Endothelial cell of umbilical vein (primary cell): ENCODE measurements around the gene JAGN1. TPM values are rescaled to one million over a fixed set of nuclear protein-coding genes. Genes with fewer than 3 reads are reported as not detected.

Experiments used
- BruUV-seq: library from RNA; stranded (reverse); fragments of 400-500 nt; replicated peaks from 2 replicates; lab custom pipeline; 2021; lab: Mats Ljungman, UMichigan
- CTCF ChIA-PET: fragments of 300-600, 350-600 bp; sonication (Branson Sonifier 250); formaldehyde crosslinking; loops from one replicate; lab custom pipeline; 2021; ENCODE audit warnings: antibody characterized with exemption, inconsistent platforms; lab: Charles Lee
- POLR2A ChIA-PET: fragments of 300-600, 350-600 bp; sonication (Branson Sonifier 250); formaldehyde crosslinking; loops from one replicate; lab custom pipeline; 2021; ENCODE audit warnings: antibody characterized with exemption, inconsistent platforms; lab: Charles Lee
- DNase-seq: peaks from one replicate; pipeline ENCODE4 v3.0.0-alpha.2; 2011; ENCODE audit warnings: low read depth, low spot score
- FAIRE-seq: peaks from 2 replicates; lab custom pipeline; 2011; peaks lifted over from hg19 to GRCh38; lab: Jason Lieb, UNC
- H2AFZ ChIP-seq: 2 replicates; pipeline ENCODE4 v1.6.0; 2012; ENCODE audit warnings: low read depth, low read length, control low read depth, inconsistent platforms
- H3K27ac ChIP-seq: 2 replicates; pipeline ENCODE4 v1.5.1; 2011; ENCODE audit warnings: low read depth, mild to moderate bottlenecking, control low read depth, low read length, moderate library complexity; ENCODE audit not compliant: insufficient read depth
- H3K27me3 ChIP-seq, 2 experiments: 2 replicates each; pipeline versions ENCODE4 v1.6.0 to v1.6.1; 2011; ENCODE audit warnings: low read length in 2 of 2, mixed read lengths in 1 of 2; ENCODE audit not compliant: control insufficient read depth in 2 of 2, insufficient read depth in 2 of 2
- H3K36me3 ChIP-seq, 2 experiments: 2 replicates in 1 of 2; 3 replicates in 1 of 2; pipeline ENCODE4 v1.5.1; 2011; ENCODE audit warnings: low read length in 2 of 2, mild to moderate bottlenecking in 1 of 2, moderate library complexity in 1 of 2; ENCODE audit not compliant: control insufficient read depth in 2 of 2, insufficient read depth in 2 of 2; ENCODE audit errors: extremely low read depth in 1 of 2
- H3K4me1 ChIP-seq: 3 replicates; pipeline ENCODE4 v1.5.1; 2011; ENCODE audit warnings: mild to moderate bottlenecking, low read length; ENCODE audit not compliant: control insufficient read depth, insufficient read depth; ENCODE audit errors: extremely low read depth
- H3K4me2 ChIP-seq: 2 replicates; pipeline ENCODE4 v1.6.1; 2011; ENCODE audit warnings: low read length, control low read depth, mixed read lengths; ENCODE audit not compliant: insufficient read depth
- H3K4me3 ChIP-seq, 3 experiments: fragments of 200-600 bp in 1 of 3; sonication (generic), shearing (Covaris generic) in 1 of 3; replicated peaks in 1 of 3; 2 replicates each; pipeline ENCODE4 v1.5.1; 2011 to 2016; ENCODE audit warnings: control low read depth in 3 of 3, low read length in 3 of 3, mild to moderate bottlenecking in 2 of 3, inconsistent platforms in 1 of 3, low read depth in 1 of 3, moderate library complexity in 1 of 3; ENCODE audit not compliant: insufficient read depth in 1 of 3
- H3K79me2 ChIP-seq: 2 replicates; pipeline ENCODE4 v1.6.0; 2012; ENCODE audit warnings: low read length, inconsistent platforms; ENCODE audit not compliant: control insufficient read depth, insufficient read depth
- H3K9ac ChIP-seq: replicated peaks from 2 replicates; pipeline ENCODE3; 2011; ENCODE audit warnings: low read length, control low read depth; ENCODE audit not compliant: insufficient read depth; ENCODE audit errors: extremely low read depth
- H3K9me1 ChIP-seq: replicated peaks from 3 replicates; pipeline ENCODE4 v1.6.0; 2011; ENCODE audit warnings: mild to moderate bottlenecking, low read length; ENCODE audit not compliant: control insufficient read depth, insufficient read depth; ENCODE audit errors: extremely low read depth
- H3K9me3 ChIP-seq: replicated peaks from 2 replicates; pipeline ENCODE4 v1.5.1; 2012; ENCODE audit warnings: low read length, inconsistent platforms; ENCODE audit not compliant: control insufficient read depth, insufficient read depth
- H4K20me1 ChIP-seq: replicated peaks from 2 replicates; pipeline ENCODE3; 2011; ENCODE audit warnings: mild to moderate bottlenecking, low read length; ENCODE audit not compliant: control insufficient read depth, insufficient read depth; ENCODE audit errors: extremely low read depth
- CTCF ChIP-seq, 2 donors: IDR thresholded peaks; 1 replicate in 1 of 2; 2 replicates in 1 of 2; pipeline ENCODE4 v1.5.1; 2011; ENCODE audit warnings: low read length in 2 of 2, mild to moderate bottlenecking in 2 of 2, moderate library complexity in 2 of 2, control low read depth in 1 of 2, inconsistent platforms in 1 of 2, low read depth in 1 of 2; ENCODE audit not compliant: insufficient read depth in 1 of 2; ENCODE audit errors: extremely low read depth in 1 of 2
- EZH2 ChIP-seq: IDR thresholded peaks from 2 replicates; pipeline ENCODE4 v1.6.1; 2012; ENCODE audit warnings: borderline replicate concordance, low read depth, mild to moderate bottlenecking, moderate library complexity, low read length, inconsistent platforms; ENCODE audit not compliant: severe bottlenecking
- FOS ChIP-seq: IDR thresholded peaks from 2 replicates; pipeline ENCODE4 v1.6.1; 2011; ENCODE audit warnings: mild to moderate bottlenecking, low read length, moderate library complexity, borderline replicate concordance; ENCODE audit not compliant: insufficient read depth
- GATA2 ChIP-seq: IDR thresholded peaks from 2 replicates; pipeline ENCODE4 v1.7.0; 2011; ENCODE audit warnings: low read depth, mild to moderate bottlenecking, moderate library complexity, mixed read lengths, low read length; ENCODE audit not compliant: insufficient read length, insufficient read depth
- JUN ChIP-seq: IDR thresholded peaks from 2 replicates; pipeline ENCODE4 v1.6.1; 2011; ENCODE audit warnings: borderline replicate concordance, low read depth; ENCODE audit not compliant: insufficient read length, insufficient read depth
- MAX ChIP-seq: IDR thresholded peaks from 2 replicates; pipeline ENCODE4 v1.6.1; 2011; ENCODE audit not compliant: insufficient read depth, insufficient read length
- MYC ChIP-seq: IDR thresholded peaks from one replicate; pipeline ENCODE4 v1.6.1; 2011; ENCODE audit warnings: mild to moderate bottlenecking, low read depth, low read length
- POLR2A ChIP-seq: IDR thresholded peaks from 2 replicates; pipeline ENCODE4 v1.6.1; 2012; ENCODE audit warnings: low read depth, mild to moderate bottlenecking, control low read depth, low read length
- POLR2AphosphoS5 ChIP-seq: IDR thresholded peaks from 2 replicates; pipeline ENCODE4 v1.6.1; 2012; ENCODE audit warnings: low read depth, mild to moderate bottlenecking, control low read depth, low read length, moderate library complexity; ENCODE audit not compliant: insufficient read depth
- dilution Hi-C: fragments of 300-500 bp; cut with MboI; formaldehyde crosslinking; loops from one replicate; pipeline ENCODE4 v1.15.0; 2019; ENCODE audit warnings: low sequenced_read_pairs; ENCODE audit not compliant: extremely low pct_ligation_motif_present
- intact Hi-C: fragments of 100-400 bp; cut with micrococcal nuclease; formaldehyde crosslinking; loops from one replicate; pipeline ENCODE4 v1.10.0; 2022
- polyA plus RNA-seq, 4 experiments: library from polyadenylated mRNA; depleted of rRNA in 3 of 4; stranded (reverse) in 3 of 4; unstranded in 1 of 4; fragments of >200 nt; gene quantifications; 2 replicates each; pipeline versions ENCODE4 v1.2.1 to v1.2.3, GENCODE V29; 2011 to 2012; ENCODE audit warnings: missing spikeins in 1 of 4
- total RNA-seq: library from RNA; stranded (reverse); gene quantifications from 2 replicates; pipeline ENCODE4 v1.2.3, GENCODE V29; 2021

Gene JAGN1
- total and polyA plus RNA-seq, 2 donors (not counting 3 experiments of a cell fraction or from before 2014, with no cell fraction given), result 29.6 to 46.5 TPM

GRCh38 chr3:9841015-9841414, 49.4 kb upstream of the JAGN1 start:
- no peak for FAIRE-seq
- no peak overlapping the region for H3K4me2 ChIP-seq
- H3K27ac ChIP-seq, result no peak overlapping the region
- no TSS peak for BruUV-seq
- POLR2A ChIA-PET, result no interaction called here
- intact Hi-C loops (loop anchor here (5.0 kb wide), 1 partner anchor 481 kb away; the partner anchor contains the start of gene SEC13), dilution Hi-C loops (no loop called here)
- DNase-seq, result no peak
- H2AFZ ChIP-seq, result no peak overlapping the region
- peaks cover 3% of the 10 kb centered on the region for H3K79me2 ChIP-seq
- H3K4me3 ChIP-seq, result no peak overlapping the region
- TF ChIP-seq JUN (no peak), MYC (no peak), FOS (no peak), CTCF (IDR thresholded peaks at IDR 0.05; ENCODE audit: extremely low read depth in 1 of 2, insufficient read depth in 1 of 2, low read depth in 1 of 2, low read length in 2 of 2) (no peak), MAX (no peak), EZH2 (no peak), POLR2A (no peak), POLR2AphosphoS5 (no peak), GATA2 (no peak)
- H4K20me1 ChIP-seq, result no peaks in the 10 kb centered on the region
- peaks cover 4% of the 10 kb centered on the region in 2 experiments for H3K36me3 ChIP-seq
- CTCF ChIA-PET, result interaction anchor here (1.4 kb wide), 1 partner anchor 106 kb away, joined by 6 read pairs; no protein-coding TSS in a partner anchor
- H3K9me1 ChIP-seq, result no peaks in the 10 kb centered on the region
- H3K9me3 ChIP-seq, result no peaks in the 10 kb centered on the region
- no peak overlapping the region for H3K9ac ChIP-seq
- H3K4me1 ChIP-seq, result peaks cover 26% of the 10 kb centered on the region
- no peaks in the 10 kb centered on the region for H3K27me3 ChIP-seq
